HG03378 (cell line): ENCODE data around the gene RABGAP1L.
"Not testable (repeated sequence)": the region's sequence is repeated elsewhere in the genome, so short reads cannot be mapped to it uniquely, and the experiment has no call there.

ENCODE experiments used
- ATAC-seq: cut with Tn5 transposase; IDR thresholded peaks from one replicate; pipeline ENCODE4 v1.9.1; 2021; ENCODE audit warnings: mild to moderate bottlenecking, moderate library complexity; ENCODE audit not compliant: unreplicated experiment

Gene RABGAP1L

DNA sequence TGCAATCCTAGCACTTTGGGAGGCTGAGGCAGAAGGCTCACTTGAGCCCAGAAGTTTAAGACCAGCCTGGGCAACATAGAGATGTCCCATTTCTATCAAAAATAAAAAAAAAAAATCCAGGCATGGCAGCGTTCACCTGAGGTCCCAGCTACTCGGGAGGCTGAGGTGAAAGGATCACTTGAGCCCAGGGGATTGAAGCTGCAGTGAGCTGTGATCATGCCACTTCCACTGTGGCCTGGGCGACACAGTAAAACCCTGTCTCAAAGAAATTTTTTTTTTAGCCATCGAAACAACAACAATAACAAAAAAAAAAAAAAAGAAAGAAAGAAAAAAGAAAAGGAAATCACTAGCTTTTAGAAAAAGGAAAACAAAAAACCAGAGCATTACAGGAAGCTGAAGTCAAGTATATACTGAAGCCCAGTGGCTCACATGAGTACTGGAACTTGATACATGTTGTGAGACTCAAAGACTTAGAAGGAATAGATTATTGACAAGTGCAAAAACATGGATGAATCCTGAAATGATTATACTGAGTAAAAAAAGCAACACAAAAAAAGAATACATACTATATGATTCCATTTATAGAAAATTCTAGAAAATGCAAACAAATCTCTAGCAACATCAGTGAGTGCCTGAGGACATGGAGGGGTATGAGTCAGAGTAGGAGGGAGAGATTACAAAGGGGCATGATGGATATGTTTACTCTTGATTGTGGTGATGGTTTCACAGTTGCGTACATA is 6.1 kb upstream of the RABGAP1L start:
- no peak for ATAC-seq

GRCh38 chr1:174153825-174154107 is 5.6 kb upstream of the RABGAP1L start:
- no peak for ATAC-seq

DNA sequence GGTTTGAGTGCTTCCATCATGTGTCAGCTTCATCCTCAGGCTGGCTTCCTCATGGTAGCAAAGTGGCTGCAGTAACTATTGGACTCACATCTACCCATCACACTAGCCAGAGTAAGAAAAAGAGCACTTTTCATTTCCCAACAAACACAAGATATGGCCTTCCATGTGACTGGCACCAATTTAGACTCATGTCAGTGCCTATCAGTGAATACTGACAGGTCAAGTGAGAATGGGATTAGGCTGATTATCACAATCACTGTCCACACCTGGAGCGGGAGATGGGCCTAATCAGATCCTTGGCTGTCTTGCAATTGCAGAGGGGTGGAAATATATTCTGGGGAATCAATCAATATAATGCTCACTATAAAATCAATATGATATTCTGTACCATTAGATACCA is 2.9 kb upstream of the RABGAP1L start:
- ATAC-seq = no peak

GRCh38 chr1:174157157-174157806 is 2.0 kb upstream of the RABGAP1L start:
- peak; percentile 66 for ATAC-seq

- no peak for ATAC-seq
Measured at GRCh38 chr1:174158767-174159251, 511 bp upstream of the RABGAP1L start.

DNA sequence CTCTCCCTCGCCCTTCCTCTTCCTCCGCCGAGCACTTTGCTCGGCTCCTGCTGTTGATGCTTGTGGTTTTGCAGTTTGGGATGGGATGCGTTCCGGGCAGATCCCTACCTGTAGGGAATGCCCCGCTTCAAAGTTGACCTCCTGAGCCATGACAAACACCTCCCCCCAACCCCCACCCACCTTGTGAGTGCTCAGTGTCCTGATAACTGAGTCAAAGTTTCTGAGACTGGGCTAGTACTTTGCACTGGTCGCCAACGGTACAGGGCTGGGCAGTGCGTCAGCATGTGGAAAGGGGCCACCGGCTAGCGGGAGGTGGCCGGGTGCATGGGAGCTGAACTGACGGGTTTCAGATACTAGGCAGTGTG is 771 bp downstream of the RABGAP1L start:
- peak; percentile 9 for ATAC-seq

DNA sequence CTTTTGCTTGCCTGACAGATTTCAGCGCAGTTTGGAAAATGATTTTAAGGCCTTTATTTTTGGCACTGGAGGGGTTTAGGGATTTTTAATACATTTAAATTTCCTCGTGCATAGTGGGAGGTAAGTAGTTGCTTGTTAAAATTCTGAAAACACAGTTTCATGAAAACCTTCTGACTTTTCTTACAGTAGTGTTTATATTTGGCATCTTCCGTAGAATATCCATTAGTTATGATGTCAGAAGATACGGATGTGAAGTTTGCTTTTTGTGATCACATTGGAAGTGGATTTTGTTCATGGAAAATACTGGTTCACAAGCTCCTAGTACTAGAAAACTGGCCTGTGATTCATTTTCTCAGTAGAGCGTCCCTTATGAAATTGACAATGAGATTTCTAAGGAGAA is 1.3 kb downstream of the RABGAP1L start:
- no peak for ATAC-seq

GRCh38 chr1:174161813-174162212 is 2.5 kb downstream of the RABGAP1L start:
- ATAC-seq = no peak

DNA sequence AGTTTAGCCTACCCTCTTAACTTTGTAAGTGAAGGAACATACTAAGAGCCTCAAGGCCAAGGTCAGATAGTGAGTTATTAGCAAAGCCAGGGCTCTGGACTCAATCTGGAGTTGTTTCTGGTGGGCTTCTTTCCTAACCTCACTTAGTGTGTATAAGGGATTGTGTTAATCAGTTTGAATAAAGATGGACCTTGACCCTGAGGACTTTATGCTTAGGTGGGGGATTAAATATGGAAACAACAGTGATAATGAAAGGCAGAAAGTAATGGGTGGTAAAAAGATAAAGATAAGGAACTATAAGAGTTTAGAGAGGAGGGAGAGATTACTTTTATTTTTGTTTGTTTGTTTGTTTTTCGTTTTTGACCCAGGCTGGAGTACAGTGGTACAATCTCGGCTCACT is 5.5 kb downstream of the RABGAP1L start:
- no peak for ATAC-seq

DNA sequence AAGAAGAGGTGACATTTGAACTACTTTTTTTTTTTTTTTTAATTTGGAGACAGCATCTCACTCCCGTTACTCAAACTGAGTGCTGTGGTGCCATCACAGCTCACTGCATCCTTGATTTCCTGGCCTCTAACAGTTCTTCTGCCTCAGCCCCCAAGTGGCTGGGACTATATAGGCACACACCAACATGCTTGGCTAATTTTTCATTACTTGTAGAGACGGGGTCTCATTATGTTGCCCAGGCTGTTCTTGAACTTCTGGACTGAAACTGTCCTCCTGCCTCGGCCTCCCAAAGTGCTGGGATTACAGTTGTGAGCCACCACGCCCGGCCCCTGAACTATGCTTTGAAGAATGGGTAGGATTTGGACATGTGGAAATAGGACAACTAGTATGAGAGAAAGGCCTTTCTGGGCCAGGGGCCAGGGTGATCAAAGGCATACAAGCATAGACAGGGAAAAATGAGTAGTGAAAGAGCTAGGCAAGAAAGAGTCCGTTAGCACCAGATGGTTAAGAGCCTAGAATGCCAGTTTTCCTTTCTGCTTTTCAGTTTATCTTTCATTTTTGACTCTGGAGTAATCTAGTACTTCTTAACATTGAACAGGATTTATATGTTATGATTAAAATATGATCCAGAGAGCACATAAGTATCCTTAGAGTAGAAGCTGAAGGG is 6.3 kb downstream of the RABGAP1L start:
- no peak for ATAC-seq

- no peak for ATAC-seq
Measured at GRCh38 chr1:174166530-174167264, 7.4 kb downstream of the RABGAP1L start.

DNA sequence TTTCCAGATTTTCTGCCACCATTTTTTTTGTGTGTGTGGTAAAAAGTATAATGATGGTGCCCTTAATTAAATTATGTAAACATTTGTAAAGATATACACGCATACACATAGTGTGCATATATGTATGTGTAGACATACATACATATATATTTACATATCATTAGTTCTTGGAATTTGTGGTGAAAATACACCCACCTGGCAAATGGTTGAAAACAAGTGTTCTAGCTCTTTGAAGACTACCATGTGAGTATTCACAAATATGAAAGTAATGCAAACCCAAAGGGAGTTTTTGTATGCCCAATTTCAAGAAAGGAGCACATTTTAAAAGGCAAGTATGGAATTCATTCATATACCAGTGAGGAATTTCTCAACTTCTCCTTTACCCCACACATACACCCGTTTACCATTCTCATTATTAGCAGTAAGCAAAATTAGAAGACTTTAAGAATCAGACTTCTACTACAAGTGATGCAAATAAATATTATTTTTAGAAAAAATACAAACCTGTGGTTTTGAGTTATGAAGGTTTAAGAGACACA is 8.0 kb downstream of the RABGAP1L start:
- ATAC-seq = peak; percentile 37

DNA sequence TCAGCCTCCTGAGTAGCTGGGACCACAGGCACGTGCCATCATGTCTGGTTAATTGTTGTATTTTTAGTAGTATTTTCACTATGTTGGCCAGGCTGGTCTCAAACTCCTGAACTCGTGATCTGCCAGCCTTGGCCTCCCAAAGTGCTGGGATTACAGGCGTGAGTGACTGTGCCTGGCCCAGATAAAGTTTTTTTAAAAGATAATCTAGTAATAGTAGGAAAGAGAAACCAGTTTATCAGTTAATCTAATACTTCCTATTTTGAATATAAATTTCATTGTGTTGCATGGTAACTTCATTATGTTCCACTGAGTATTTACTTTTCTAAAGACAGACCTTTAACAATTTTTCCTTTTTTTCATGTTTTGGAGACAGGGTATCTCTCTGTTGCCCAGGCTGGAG is 10.0 kb downstream of the RABGAP1L start:
- no peak for ATAC-seq

- no peak for ATAC-seq
Measured at GRCh38 chr1:174171073-174171472, 11.8 kb downstream of the RABGAP1L start.

DNA sequence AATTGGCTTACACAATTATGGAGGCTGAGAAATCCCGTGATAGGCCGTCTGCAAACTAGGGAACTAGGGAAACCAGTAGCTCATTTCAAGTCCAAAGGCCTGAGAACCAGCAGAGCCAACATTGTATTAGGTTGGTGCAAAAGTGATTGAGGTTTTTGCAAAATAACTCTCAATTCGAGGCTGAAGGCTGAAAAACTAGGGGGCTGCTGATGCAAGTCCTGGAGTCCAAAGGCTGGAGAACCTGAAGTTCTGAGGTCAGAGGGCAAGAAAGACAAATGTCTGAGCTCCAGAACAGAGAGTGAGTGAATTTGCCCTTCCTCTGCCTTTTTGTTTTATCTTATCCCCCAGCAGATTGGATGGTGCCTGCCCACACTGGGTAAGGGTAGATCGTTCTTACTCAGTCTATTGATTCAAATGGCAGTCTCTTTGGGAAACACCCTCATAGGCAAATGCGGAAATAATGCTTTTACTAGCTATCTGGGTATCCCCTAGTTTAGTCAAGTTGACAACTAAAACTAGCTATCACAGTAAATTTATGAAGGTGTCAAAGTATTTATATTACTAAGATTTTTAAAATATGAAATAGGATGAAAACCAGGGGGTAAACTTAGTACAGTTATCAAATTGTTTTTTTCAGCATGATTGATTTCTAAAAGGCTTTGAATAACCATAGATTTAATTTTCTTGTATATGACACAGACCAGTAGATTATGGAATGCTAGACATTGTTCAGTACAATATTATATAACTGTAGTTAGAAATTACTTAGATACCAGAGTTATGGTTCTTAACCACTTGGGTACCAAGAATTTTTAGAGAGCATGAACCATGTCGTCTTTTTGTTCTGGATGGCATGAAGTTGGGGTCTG is 15.4 kb downstream of the RABGAP1L start:
- peak; percentile 55 for ATAC-seq

- ATAC-seq = not testable (repeated sequence)
Measured at GRCh38 chr1:174178459-174178858, 19.1 kb downstream of the RABGAP1L start.

DNA sequence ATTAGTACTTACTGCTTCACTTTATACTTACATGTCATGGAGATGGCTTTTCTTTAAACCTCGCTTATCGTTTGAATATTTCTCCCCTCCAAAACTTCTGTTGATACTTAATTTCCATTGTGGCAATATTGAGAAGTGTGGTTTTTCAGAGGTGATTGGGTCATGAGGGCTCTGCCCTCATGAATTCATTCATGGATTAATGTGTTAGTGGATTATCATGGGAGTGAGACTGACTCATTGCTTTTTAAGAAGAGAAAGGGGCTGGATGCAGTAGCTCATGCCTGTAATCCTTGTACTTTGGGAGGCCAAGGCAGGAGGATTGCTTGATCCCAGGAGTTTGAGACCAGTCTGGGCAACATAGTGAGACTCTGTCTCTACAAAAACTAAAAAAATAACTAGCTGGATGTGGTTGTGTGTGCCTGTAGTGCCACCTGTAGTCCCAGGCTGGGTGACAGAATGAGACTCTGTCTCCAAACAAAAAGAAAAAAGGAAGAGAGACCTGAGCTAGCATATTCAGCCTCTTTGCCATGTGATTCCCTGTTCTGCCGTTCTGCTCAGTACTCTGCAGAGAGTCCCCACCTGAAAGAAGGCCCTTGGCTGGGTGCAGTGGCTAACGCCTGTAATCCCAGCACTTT is 30.2 kb downstream of the RABGAP1L start:
- ATAC-seq = no peak

DNA sequence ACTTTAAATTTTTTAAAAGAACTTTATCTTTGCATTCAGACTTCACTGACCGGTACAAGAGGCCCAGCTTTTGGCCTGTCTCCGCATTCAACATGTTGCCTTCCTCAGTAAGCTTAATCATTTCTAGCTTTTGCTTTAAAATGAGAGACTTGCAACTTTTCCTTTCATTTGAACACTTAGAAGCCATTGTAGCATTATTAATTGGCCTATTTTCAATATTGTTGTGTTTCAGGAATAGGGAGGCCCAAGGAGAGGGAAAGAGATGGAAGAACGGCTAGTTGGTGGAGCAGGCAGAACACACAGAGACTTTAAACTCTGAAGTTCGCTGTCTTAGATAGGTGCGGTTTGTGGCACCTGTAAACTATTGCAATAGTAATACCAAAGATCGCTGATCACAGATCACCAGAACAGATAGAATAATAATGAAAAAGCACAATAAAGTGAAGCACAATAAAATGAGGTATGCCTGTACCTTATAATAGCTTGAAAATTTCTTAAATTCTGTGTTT is 31.4 kb downstream of the RABGAP1L start:
- no peak for ATAC-seq

DNA sequence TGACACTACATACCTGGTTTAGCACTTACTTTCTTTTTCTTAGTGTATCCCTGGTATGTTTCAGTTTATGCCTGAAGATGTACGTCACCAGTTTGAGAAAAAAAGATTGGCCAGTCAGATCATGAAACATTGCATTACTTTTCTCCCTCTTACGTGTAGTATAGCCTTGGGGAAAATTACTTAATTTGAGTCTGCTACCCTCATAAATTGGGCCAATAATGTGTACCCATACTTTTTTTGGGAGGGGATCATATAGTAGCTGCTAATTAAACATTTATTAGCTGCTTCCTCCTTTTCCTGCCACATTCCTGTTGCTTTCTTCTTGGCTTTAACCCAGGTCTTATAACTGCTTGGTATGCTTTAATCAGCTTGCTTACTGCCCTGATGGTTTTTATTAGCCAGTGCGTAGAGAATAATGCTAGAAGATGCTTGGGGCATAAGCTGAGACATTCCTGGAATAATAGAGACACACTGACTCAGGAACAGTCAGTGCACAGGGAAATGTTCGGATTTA is 32.1 kb downstream of the RABGAP1L start:
- no peak for ATAC-seq
